T follicular helper cell (primary cell): Measurements from ENCODE around the gene MTOR.
"Not testable (repeated sequence)": the region's sequence is repeated elsewhere in the genome, so short reads cannot be mapped to it uniquely, and the experiment has no call there.

Source experiments
- DNase-seq: peaks from one replicate; pipeline ENCODE4 v3.0.0-alpha.2; 2020; ENCODE audit warnings: low read depth

The MTOR gene

DNA sequence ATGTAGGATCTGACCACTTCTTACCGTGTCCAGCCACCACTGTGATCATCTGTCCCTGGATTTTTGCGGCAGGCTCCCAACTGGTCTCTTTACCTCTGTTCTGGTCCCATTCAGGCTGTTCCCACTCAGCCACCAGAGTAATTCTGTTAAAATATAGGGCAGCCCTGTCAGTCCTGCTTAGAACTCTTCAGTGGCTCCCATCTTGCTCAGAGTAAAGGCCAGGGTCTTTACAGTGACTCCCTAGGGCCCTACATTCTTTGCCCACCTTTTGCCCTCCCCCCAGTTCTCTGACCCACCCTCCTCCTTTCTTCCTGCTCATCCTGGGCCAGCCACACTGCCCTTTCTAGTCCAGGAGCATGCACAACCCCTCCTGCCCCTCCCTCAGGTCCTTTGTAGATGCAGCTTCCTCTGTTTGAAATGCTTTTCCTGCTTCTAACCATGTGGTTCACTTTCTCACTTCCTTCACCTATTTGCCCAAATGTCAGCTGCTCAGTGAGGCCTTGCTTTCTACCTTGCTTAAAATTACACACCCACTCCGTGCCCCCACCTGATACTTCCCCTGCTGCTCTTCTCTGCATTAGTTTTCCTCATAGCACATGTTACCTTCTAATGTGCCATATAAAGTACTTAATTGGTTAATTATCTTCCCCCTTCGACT is 18.5 kb upstream of the MTOR start:
- no peak for DNase-seq

- DNase-seq, result no peak
These were observed 17.3 kb upstream of the MTOR start for GRCh38 chr1:11279630-11280029.

DNA sequence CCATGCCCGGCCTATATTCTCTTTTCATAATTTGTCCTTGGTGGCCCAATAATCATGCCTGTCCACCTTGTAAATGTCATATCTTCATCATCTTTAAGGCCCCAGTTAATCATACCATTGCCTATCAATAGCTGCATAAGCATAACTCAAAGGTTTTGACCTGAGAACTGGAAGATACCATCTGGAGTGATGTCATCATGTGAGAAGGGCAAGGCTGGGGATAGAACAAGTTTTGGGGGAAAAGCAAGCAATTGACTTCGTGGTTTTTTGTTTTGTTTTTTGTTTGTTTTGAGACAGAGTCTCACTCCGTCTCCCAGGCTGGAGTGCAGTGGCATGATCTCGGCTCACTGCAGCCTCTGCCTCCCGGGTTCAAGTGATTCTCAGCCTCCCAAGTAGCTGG is 16.8 kb upstream of the MTOR start:
- no peak for DNase-seq

GRCh38 chr1:11273595-11274234 is 11.4 kb upstream of the MTOR start:
- DNase-seq, result no peak

DNA sequence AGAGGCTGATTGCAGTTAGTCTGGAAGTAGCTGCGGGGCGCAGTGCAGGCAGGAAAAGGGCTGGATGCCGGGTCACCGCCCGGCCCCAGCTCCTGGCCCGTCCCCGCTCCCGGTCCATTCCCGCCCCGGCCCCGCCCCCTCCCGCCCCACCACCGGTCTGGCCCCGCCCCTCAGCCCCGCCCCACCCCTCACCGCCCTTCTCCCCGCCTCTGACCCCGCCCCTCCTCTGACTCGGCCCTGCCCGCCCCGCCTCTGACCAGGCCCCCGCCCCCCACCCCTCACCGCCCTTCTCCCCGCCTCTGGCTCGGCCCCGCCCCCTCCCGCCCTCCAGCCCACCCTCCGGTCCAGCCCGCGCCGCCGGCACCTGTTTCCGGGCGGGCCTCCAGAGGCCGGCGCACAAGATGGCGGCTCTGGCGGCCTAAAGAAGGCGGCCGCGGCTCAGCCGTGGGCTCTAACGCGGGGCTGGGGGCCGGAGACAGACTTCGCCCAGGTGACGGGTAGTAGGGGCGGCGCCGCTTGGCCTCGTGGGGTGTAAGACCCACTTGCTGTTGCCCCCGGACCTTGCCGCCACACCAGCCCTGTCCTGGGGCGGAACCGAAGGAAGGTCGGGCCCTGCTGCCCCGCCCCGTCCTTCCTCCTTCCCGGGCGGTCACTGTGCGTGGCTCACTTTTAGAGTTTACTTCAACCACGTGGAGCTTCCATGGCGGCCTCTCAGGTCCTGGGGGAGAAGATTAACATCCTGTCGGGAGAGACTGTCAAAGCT is 10.7 kb upstream of the MTOR start, which contains the start of gene UBIAD1:
TSS of gene UBIAD1 (plus strand) at position 367 of the 763 bp plus-strand sequence. CDS start at position 701, 334 bp downstream.
- DNase-seq, result peak; percentile 78

DNA sequence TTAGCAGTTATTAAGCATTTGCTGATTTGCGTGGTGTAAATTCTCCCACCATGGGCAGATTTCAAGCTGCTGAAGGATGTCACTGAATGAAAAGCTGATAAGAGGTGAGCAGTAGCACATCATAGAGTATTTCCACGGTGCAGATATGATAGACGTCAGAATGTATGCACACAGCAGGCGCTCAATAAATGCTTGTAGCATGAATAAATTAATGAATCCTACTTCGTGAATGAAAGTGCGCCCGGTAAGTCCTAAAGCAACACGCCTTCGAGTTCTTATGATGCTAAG is 10.1 kb upstream of the MTOR start:
- DNase-seq, result no peak

- DNase-seq, result not testable (repeated sequence)
These were observed 5.3 kb upstream of the MTOR start for GRCh38 chr1:11267350-11268337.

DNA sequence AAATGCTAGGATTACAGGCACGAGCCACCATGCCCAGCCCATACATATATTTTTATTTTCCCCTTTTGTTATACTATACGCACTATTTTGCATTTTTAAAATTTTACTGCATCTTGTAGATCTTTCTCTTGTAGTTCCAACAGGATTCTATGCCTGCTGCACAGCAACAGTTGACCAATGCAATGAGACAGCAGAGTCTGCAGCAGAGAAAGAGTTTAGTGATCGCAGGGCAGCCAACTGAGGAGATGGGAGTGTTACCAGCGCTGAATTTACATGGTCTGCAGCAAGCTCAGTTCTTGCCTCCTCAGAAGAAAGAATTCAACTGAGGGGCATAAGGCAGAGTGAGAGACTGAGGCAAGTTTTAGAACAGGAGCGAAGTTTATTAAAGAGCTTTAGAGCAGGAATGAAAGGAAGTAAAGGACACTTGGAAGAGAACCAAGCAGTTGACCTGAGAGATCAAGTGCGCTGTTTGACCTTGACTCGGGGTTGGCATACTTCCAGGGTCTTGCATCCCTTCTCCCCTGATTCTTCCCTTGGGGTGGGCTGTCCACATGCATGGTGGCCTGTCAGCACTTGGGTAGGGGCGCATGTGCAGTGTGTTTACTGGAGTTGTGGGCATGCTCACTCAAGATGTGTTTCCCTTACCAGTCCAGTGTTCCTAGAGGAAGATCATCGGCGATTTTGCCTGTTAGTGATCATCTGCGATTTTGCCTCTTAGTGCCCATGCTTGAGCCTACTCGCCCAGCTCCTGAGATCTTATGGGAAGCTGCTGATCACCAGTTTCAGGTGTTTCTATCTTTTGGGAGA is 4.1 kb upstream of the MTOR start:
- no peak for DNase-seq

DNA sequence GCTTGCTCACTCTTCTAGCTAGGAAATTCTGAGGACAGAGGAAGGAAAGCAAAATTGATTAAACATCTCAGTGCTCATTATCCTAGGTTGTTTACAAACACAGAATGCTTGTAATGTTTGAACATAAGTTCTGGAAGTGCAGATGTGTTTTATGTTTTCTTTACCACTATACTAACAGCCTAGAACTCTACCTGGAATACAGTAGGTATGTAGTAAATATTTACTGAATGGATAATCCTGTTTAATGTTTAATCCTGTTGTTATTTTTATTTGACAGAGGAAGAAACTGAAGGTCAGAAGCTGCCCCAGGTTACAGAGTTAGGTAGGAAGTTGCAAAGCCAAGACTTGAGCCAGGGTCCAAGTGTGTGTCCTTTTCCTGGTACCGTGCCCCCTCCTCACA is 6.1 kb downstream of the MTOR start:
- DNase-seq, result no peak

DNA sequence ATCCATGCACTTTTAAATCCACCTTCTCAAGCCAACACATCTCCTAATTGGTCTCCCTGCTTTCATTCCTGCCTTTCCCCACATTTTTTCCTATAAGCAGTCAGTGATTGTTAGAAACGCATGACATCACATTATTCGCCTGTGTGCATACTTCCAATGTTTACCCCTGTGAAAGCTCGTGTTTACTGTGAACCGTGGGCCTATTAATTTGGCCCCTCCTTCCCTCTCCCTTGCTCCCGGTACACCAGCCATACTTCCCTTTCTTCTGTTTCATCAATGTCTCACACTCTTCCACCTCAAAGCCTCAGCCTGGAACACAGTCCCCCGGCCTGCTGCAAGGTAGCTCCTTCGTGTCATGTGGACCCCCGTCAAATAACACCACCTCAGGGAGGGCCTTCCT is 9.1 kb downstream of the MTOR start:
- no peak for DNase-seq

DNA sequence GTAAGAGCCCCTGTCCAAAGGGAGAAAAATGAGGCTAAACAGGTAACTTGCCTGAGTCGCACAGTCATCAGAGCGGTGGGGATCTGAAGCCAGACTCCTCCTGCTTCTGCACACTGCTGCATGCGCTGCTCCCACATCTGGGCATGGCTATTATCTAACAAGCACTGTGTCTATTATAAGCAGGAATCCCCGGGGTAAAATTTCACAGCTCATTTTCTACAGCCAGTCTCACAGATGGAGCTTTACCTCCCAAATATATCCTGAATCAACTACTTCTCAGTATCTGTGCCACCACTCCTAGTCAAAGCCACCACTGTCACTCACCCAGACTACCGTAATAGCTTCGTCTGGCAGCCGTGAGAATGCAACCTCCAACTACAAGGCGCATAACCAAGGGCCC is 9.8 kb downstream of the MTOR start:
- DNase-seq, result no peak

DNA sequence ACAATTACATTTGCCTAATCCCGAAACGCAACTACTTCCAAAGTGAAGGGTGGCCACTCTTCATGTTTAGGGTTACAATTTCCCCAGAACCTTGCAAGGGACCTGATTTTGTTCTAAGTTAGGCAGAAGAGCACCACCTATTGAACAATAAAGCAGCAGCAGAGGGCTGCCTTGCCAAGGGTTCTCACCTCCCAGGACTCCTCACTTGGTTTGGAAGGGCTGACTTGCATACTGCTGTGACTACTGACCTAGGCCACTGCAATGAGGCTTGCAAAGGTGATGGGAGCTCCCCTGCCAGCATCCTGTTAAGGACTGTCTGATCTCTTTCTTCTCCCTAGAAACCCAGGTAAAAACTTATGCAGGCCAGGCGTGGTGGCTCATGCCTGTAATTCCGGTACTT is 14.2 kb downstream of the MTOR start:
- DNase-seq, result no peak

DNA sequence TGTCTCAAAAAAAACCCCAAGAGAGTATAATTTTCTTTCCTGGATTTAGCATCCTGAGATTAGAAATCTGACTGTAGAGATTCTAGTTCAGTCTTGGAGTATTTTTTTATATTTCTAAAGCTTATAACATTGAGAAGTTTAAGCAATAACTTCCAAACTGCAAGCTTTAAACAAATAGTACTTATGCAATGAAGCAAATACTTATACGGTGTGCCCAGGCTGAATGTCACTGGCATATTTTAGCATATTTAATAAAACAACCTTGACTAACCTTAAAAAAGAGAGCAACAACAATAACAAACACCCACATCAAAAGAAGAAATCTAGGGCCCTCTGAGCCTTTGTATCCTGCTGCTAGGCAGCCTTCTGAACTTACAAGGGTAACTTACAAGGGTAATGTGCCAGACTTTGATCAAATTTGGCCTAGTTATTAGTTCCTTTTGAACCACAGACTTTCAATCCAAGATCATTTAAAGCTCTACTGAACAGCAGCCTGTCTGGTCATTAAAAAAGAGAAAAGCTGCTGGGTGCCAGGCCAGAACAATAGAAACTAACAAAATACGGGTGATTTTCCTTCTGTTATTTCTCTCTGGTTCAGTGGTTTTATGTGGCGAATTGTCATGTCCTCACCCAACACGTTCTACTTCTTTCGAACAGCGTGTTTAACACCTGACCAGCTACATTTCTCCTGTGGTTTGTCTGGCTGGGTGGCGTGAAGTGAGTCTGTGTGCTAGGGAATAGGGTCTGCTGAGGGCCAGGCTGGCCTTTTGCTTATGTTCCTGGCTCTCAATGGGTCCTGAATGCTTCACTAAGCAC is 16.2 kb downstream of the MTOR start:
- no peak for DNase-seq

GRCh38 chr1:11245248-11245647 is 17.1 kb downstream of the MTOR start:
- no peak for DNase-seq

DNA sequence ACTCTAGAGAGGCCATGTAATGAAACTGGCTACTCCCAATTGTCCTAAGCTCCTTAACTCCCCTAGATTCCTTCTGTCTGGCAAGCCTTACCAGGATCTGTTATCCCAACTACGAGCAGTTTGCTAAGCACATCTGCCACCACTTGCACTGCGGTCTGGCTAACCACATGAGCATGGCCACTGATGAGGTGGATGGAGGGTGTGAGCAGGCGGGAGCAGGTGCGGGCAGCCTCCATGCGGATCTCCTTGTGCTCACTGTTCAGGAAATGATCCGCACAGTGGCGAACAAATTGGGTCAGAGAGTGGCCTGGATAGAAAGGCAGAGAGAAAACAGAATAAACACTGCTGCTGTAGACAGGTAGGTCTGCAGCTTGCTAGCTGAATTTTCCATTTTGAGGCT is 24.0 kb downstream of the MTOR start:
- no peak for DNase-seq

- DNase-seq, result no peak
These were observed 25.0 kb downstream of the MTOR start for GRCh38 chr1:11237356-11237755.

- DNase-seq, result no peak
These were observed 29.1 kb downstream of the MTOR start for GRCh38 chr1:11233208-11233607.

- DNase-seq, result no peak
These were observed 33.1 kb downstream of the MTOR start for GRCh38 chr1:11229203-11229602.

DNA sequence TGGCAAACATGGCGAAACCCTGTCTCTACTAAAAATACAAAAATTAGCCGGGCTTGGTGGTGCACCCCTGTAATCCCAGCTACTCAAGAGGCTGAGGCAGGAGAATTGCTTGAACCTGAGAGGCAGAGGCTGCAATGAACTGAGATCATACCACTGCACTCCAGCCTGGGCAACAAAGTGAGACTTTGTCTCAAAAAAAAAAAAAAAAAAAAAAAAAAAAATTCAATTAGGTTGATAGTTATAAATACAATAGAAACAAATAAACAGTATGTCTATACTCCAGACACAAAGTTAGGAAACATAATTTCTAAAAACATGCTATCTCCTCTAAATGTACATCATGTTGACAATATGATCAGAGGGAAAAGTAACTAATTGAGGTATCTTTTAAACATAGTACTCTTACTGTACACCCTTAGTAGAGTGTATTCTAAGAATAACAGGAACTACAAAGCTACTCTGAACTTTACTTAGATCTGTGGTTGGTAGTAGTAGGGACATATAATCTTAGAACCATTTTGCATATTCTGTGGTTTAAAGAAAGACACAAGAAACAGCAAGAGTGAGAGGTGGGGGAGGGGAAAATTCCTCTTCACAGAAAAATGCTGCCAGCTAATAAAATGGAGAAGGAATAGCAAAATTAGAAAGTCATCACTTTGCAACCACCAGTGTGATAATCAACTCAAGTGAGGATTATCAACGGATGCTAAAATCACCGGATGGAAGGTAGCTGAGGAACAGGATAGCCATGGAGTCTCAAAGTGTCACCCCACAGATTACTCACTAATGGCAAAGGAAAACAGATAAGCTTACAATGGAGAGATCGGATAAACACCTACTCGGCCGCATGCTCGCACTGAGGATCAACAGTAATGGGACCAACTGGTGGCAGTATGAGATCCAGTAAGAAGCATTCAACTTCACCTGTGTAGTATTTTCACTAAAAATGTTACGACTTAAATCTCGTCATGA is 35.0 kb downstream of the MTOR start:
- no peak for DNase-seq
